ENCODE results near the gene CCDC91. TPM values are rescaled to one million over a fixed set of nuclear protein-coding genes. Genes with fewer than 3 reads are reported as not detected.

CCDC91 gene
- total RNA-seq, 2 experiments from 2014 or later, result 52.9 to 55.3 TPM

DNA sequence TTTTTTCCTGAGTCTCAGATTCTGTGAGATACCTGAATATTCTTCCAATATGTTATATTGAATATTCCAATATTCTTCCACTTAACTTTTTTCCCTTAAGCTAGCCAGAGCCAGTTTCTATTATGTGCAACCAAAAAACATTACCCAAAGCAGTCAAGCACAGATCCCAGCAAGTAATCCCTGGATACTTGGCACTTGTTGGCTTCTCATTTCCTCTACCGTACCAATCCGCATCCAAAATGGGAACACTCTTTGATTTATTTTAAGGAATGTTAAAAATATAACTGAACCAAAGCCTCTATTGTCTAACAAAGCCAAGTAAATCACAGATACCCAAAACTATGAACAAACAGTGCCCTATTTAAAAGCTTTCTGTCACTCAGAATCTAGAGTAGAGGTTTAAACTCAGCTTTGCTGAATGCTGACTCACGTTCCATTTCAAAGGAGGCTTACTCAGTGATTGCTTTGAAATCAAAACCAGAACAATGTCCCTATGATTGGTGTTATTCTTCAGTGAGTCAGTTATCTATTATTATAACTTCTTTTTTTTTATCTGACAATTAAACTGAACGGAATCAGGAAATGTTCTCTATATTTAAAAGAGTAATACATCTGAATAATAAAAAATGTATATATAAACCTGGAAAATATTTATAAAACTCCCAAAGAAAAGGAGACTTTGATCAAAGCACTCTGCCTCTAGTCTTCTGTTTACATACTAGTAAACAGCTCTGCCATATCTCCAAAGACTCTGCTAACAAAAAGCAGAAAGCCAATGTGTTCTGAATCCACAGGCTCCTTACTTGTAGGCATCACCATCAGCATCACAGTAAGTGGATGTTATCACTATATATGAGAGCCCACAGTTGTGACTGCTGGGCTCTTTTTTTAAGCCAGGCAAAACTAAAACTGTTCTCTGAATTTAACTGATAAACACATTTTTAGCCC is 360.8 kb downstream of the CCDC91 start:
- Histone ChIP-seq H3K27ac (ENCODE audit: low read depth in 1 of 2, low read length in 2 of 2) (no peak overlapping the region), H3K9me3 (ENCODE audit: control insufficient read depth in 1 of 2, insufficient read depth in 1 of 2, low read length in 2 of 2) (no peaks in the 10 kb centered on the region), H3K4me3 (ENCODE audit: low read length) (no peak overlapping the region), H3K4me1 (ENCODE audit: insufficient read depth, low read length) (no peaks in the 10 kb centered on the region), H3K27me3 (ENCODE audit: control insufficient read depth in 1 of 2, insufficient read depth in 2 of 2, low read length in 2 of 2) (no peaks in the 10 kb centered on the region), H3K36me3 (ENCODE audit: insufficient read depth, low read length) (no peaks in the 10 kb centered on the region)
- TF ChIP-seq, protein P1, sequence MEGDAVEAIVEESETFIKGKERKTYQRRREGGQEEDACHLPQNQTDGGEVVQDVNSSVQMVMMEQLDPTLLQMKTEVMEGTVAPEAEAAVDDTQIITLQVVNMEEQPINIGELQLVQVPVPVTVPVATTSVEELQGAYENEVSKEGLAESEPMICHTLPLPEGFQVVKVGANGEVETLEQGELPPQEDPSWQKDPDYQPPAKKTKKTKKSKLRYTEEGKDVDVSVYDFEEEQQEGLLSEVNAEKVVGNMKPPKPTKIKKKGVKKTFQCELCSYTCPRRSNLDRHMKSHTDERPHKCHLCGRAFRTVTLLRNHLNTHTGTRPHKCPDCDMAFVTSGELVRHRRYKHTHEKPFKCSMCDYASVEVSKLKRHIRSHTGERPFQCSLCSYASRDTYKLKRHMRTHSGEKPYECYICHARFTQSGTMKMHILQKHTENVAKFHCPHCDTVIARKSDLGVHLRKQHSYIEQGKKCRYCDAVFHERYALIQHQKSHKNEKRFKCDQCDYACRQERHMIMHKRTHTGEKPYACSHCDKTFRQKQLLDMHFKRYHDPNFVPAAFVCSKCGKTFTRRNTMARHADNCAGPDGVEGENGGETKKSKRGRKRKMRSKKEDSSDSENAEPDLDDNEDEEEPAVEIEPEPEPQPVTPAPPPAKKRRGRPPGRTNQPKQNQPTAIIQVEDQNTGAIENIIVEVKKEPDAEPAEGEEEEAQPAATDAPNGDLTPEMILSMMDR (IDR thresholded peaks at IDR 0.05), result no peak
- Mint-ChIP-seq H3K36me3 (ENCODE audit: low read depth) (peaks cover 25% of the 10 kb centered on the region), H3K4me3 (no peak overlapping the region), H3K9me3 (no peaks in the 10 kb centered on the region), H3K27ac (no peak overlapping the region), H3K4me1 (ENCODE audit: low read depth) (no peaks in the 10 kb centered on the region), H3K27me3 (no peaks in the 10 kb centered on the region)
- POLR2A ChIA-PET, result no interaction called here
- ATAC-seq (ENCODE audit: poor library complexity), result no peak
- DNase-seq, result no peak
- intact Hi-C loops (cut with DNase I, micrococcal nuclease), result no loop called here
- CTCF ChIA-PET, result interaction anchor here (0.6 kb wide), 1 partner anchor 803 kb away, joined by 3 read pairs; no protein-coding TSS in a partner anchor

DNA sequence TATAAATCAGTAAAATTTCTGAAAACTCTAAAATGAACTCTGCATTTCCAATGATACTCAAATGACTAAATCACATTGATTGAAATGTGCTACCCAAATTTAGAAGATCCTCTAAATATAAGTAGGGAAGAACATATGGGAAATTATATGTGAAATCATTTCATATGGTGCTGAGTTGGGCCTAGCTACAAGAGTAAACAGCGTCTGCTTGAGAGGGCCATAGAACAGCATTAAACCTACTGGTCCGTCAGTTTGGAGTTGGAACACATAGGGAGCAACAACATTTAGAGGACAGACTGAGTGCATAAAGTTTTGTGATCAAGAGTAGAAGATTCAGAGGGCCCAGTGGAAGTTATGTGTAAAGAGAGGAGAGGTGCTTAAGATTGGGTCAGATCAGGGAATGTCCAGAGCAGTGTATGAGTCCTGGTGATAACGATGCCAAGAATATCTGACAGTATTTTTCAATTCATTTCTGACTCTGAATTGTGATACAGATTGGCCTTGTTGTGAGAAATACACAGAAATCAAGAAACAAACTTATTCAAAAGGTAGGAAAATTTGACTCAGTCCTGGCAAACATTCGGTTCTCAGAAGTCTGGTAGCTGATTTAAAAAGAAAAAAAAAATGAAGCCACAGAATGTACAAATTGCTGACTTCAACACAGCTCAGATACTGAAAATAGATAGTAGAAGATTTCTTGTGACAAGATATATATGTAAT is 362.2 kb downstream of the CCDC91 start:
- H3K9me3 ChIP-seq (ENCODE audit: control insufficient read depth in 1 of 2, insufficient read depth in 1 of 2, low read length in 2 of 2), result no peaks in the 10 kb centered on the region
- Mint-ChIP-seq H3K4me1 (ENCODE audit: low read depth) (no peaks in the 10 kb centered on the region), H3K36me3 (ENCODE audit: low read depth) (peaks cover 29% of the 10 kb centered on the region), H3K4me3 (no peak overlapping the region), H3K9me3 (no peaks in the 10 kb centered on the region), H3K27me3 (no peaks in the 10 kb centered on the region), H3K27ac (no peak overlapping the region)
- H3K36me3 ChIP-seq (ENCODE audit: insufficient read depth, low read length), result no peaks in the 10 kb centered on the region
- H3K27ac ChIP-seq (ENCODE audit: low read depth in 1 of 2, low read length in 2 of 2), result no peak overlapping the region
- ChIA-PET POLR2A (no interaction called here), CTCF (no interaction called here)
- intact Hi-C loops (cut with DNase I, micrococcal nuclease), result no loop called here
- H3K4me3 ChIP-seq (ENCODE audit: low read length), result no peak overlapping the region
- TF ChIP-seq, protein P1 (IDR thresholded peaks at IDR 0.05), result no peak
- DNase-seq (no peak), ATAC-seq (ENCODE audit: poor library complexity) (no peak)
- no peaks in the 10 kb centered on the region for H3K4me1 ChIP-seq (ENCODE audit: insufficient read depth, low read length)
- no peaks in the 10 kb centered on the region for H3K27me3 ChIP-seq (ENCODE audit: control insufficient read depth in 1 of 2, insufficient read depth in 2 of 2, low read length in 2 of 2)

DNA sequence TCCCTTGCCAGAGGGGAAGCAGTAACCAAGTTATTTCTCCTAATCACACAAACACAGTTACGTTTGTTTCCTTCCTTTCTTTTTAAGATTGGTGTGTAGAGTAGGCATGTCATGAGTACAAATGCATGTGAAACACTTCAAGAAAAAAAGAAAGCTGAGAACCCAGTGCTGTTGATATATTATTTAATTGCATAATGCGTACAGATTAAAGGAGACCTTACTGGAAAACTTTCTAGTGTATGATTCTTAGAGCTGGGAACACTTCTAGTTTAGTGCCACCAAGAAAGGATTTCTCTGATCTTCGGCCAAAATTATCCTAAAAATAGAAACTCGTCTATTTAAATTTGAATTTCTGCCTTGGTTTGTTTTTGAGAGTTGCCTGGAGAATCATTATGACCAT is 365.5 kb downstream of the CCDC91 start:
- no peak overlapping the region for H3K27ac ChIP-seq (ENCODE audit: low read depth in 1 of 2, low read length in 2 of 2)
- H3K4me1 Mint-ChIP-seq (ENCODE audit: low read depth), result no peaks in the 10 kb centered on the region

More for the DNA sequence above, 365.5 kb downstream of the CCDC91 start:
- ChIA-PET CTCF (no interaction called here), POLR2A (no interaction called here)
- Mint-ChIP-seq H3K9me3 (no peaks in the 10 kb centered on the region), H3K4me3 (no peak overlapping the region), H3K27ac (no peak overlapping the region), H3K36me3 (ENCODE audit: low read depth) (peaks cover 34% of the 10 kb centered on the region), H3K27me3 (no peaks in the 10 kb centered on the region)
- Histone ChIP-seq H3K4me3 (ENCODE audit: low read length) (no peak overlapping the region), H3K9me3 (ENCODE audit: control insufficient read depth in 1 of 2, insufficient read depth in 1 of 2, low read length in 2 of 2) (no peaks in the 10 kb centered on the region), H3K27me3 (ENCODE audit: control insufficient read depth in 1 of 2, insufficient read depth in 2 of 2, low read length in 2 of 2) (no peaks in the 10 kb centered on the region), H3K4me1 (ENCODE audit: insufficient read depth, low read length) (no peaks in the 10 kb centered on the region), H3K36me3 (ENCODE audit: insufficient read depth, low read length) (no peaks in the 10 kb centered on the region)
- no peak for ATAC-seq (ENCODE audit: poor library complexity)
- intact Hi-C loops (cut with DNase I, micrococcal nuclease), result no loop called here
- DNase-seq, result no peak
- TF ChIP-seq, protein P1 (IDR thresholded peaks at IDR 0.05), result no peak
